ENCODE measurements around the gene PIP4K2A. TPM values are rescaled to one million over a fixed set of nuclear protein-coding genes. Genes with fewer than 3 reads are reported as not detected.
"Not testable (repeated sequence)": the region's sequence is repeated elsewhere in the genome, so short reads cannot be mapped to it uniquely, and the experiment has no call there.

PIP4K2A gene
- total and polyA plus RNA-seq, 5 donors: 10.1 to 31.7 (median 22.6) TPM

GRCh38 chr10:22719406-22720042 lies 5.1 kb upstream of the PIP4K2A start:
- Histone ChIP-seq H3K27ac (ENCODE audit: low read length) (no peak overlapping the region), H3K4me1 (ENCODE audit: control insufficient read depth, insufficient read depth, low read length) (no peaks in the 10 kb centered on the region), H3K9me3 (ENCODE audit: control insufficient read depth, low read length) (no peaks in the 10 kb centered on the region), H3K27me3 (ENCODE audit: control insufficient read depth, insufficient read depth) (no peaks in the 10 kb centered on the region), H3K4me3 (ENCODE audit: low read length) (no peak overlapping the region)
- 79% methylated on average over 3 of the region's 3 CpGs for WGBS
- ATAC-seq (no peak), DNase-seq (no peak)
- intact Hi-C loops (cut with DNase I): loop anchor here in 1 of 4 donors (10.0 kb wide), 1 partner anchor 265 kb away; no protein-coding TSS in a partner anchor

- intact Hi-C loops (cut with DNase I): loop anchor here in 1 of 4 donors (10.0 kb wide), 1 partner anchor 266 kb away; no protein-coding TSS in a partner anchor
- not testable (repeated sequence) for ATAC-seq; H3K4me1 ChIP-seq (ENCODE audit: control insufficient read depth, insufficient read depth, low read length); H3K27ac ChIP-seq (ENCODE audit: low read length); H3K4me3 ChIP-seq (ENCODE audit: low read length); H3K27me3 ChIP-seq (ENCODE audit: control insufficient read depth, insufficient read depth); H3K9me3 ChIP-seq (ENCODE audit: control insufficient read depth, low read length); DNase-seq
- 81% methylated on average over 3 of the region's 3 CpGs for WGBS
These were observed 4.3 kb upstream of the PIP4K2A start for GRCh38 chr10:22718659-22719058.

GRCh38 chr10:22717728-22718127 lies 3.4 kb upstream of the PIP4K2A start:
- DNase-seq (no peak), ATAC-seq (no peak)
- no peaks in the 10 kb centered on the region for H3K4me1 ChIP-seq (ENCODE audit: control insufficient read depth, insufficient read depth, low read length)
- 78% methylated on average over 3 of the region's 3 CpGs for WGBS
- intact Hi-C loops (cut with DNase I): loop anchor here in 1 of 4 donors (10.0 kb wide), 1 partner anchor 267 kb away; no protein-coding TSS in a partner anchor
- H3K4me3 ChIP-seq (ENCODE audit: low read length): no peak overlapping the region
- H3K27me3 ChIP-seq (ENCODE audit: control insufficient read depth, insufficient read depth): no peaks in the 10 kb centered on the region
- H3K27ac ChIP-seq (ENCODE audit: low read length): no peak overlapping the region
- no peaks in the 10 kb centered on the region for H3K9me3 ChIP-seq (ENCODE audit: control insufficient read depth, low read length)

- H3K4me1 ChIP-seq (ENCODE audit: control insufficient read depth, insufficient read depth, low read length): no peaks in the 10 kb centered on the region
- no peaks in the 10 kb centered on the region for H3K27me3 ChIP-seq (ENCODE audit: control insufficient read depth, insufficient read depth)
- no peaks in the 10 kb centered on the region for H3K9me3 ChIP-seq (ENCODE audit: control insufficient read depth, low read length)
- H3K27ac ChIP-seq (ENCODE audit: low read length): no peak overlapping the region
- no peak overlapping the region for H3K4me3 ChIP-seq (ENCODE audit: low read length)
- WGBS: 77% methylated on average over 4 of the region's 4 CpGs
- no peak for ATAC-seq
- no peak for DNase-seq
- intact Hi-C loops (cut with DNase I): loop anchor here in 1 of 4 donors (10.0 kb wide), 1 partner anchor 268 kb away; no protein-coding TSS in a partner anchor
These were observed 2.6 kb upstream of the PIP4K2A start for GRCh38 chr10:22716943-22717342.

- H3K9me3 ChIP-seq (ENCODE audit: control insufficient read depth, low read length): no peaks in the 10 kb centered on the region
- H3K27me3 ChIP-seq (ENCODE audit: control insufficient read depth, insufficient read depth): no peaks in the 10 kb centered on the region
- H3K27ac ChIP-seq (ENCODE audit: low read length): no peak overlapping the region
- 80% methylated on average over 7 of the region's 7 CpGs for WGBS
- H3K4me1 ChIP-seq (ENCODE audit: control insufficient read depth, insufficient read depth, low read length): no peaks in the 10 kb centered on the region
- ATAC-seq: no peak
- no peak for DNase-seq
- H3K4me3 ChIP-seq (ENCODE audit: low read length): no peak overlapping the region
- intact Hi-C loops (cut with DNase I): loop anchor here in 1 of 4 donors (10.0 kb wide), 1 partner anchor 270 kb away; no protein-coding TSS in a partner anchor
These were observed 880 bp upstream of the PIP4K2A start for GRCh38 chr10:22715290-22715625.

GRCh38 chr10:22713853-22714478 lies 412 bp downstream of the PIP4K2A start:
- no peaks in the 10 kb centered on the region for H3K27me3 ChIP-seq (ENCODE audit: control insufficient read depth, insufficient read depth)
- peak; percentile 36 to 57 for ATAC-seq
- H3K9me3 ChIP-seq (ENCODE audit: control insufficient read depth, low read length): no peaks in the 10 kb centered on the region
- WGBS: under 1% methylated on average over 67 of the region's 67 CpGs
- peak in 2 of 3 donors; percentile 40 to 78 for DNase-seq
- H3K4me1 ChIP-seq (ENCODE audit: control insufficient read depth, insufficient read depth, low read length): no peaks in the 10 kb centered on the region
- intact Hi-C loops (cut with DNase I): loop anchor here in 1 of 4 donors (10.0 kb wide), 1 partner anchor 271 kb away; no protein-coding TSS in a partner anchor
- H3K27ac ChIP-seq (ENCODE audit: low read length): peak overlapping the region; percentile 90
- H3K4me3 ChIP-seq (ENCODE audit: low read length): peak overlapping the region; percentile 98

- intact Hi-C loops (cut with DNase I): loop anchor here in 1 of 4 donors (10.0 kb wide), 1 partner anchor 272 kb away; no protein-coding TSS in a partner anchor
- H3K4me3 ChIP-seq (ENCODE audit: low read length): peak overlapping the region; percentile 98
- H3K27me3 ChIP-seq (ENCODE audit: control insufficient read depth, insufficient read depth): no peaks in the 10 kb centered on the region
- H3K9me3 ChIP-seq (ENCODE audit: control insufficient read depth, low read length): no peaks in the 10 kb centered on the region
- peak overlapping the region; percentile 12 for H3K27ac ChIP-seq (ENCODE audit: low read length)
- ATAC-seq: peak; percentile 37 to 58
- DNase-seq: peak; percentile 33 to 71 (median 67)
- under 1% methylated on average over 73 of the region's 73 CpGs for WGBS
- H3K4me1 ChIP-seq (ENCODE audit: control insufficient read depth, insufficient read depth, low read length): no peaks in the 10 kb centered on the region
These were observed 1.2 kb downstream of the PIP4K2A start for GRCh38 chr10:22712956-22713852.

- Histone ChIP-seq H3K4me3 (ENCODE audit: low read length) (peak overlapping the region; percentile 98), H3K27me3 (ENCODE audit: control insufficient read depth, insufficient read depth) (no peaks in the 10 kb centered on the region), H3K4me1 (ENCODE audit: control insufficient read depth, insufficient read depth, low read length) (peaks cover 2% of the 10 kb centered on the region), H3K9me3 (ENCODE audit: control insufficient read depth, low read length) (no peaks in the 10 kb centered on the region), H3K27ac (ENCODE audit: low read length) (peak overlapping the region; percentile 12)
- intact Hi-C loops (cut with DNase I): loop anchor here in 1 of 4 donors (10.0 kb wide), 1 partner anchor 272 kb away; no protein-coding TSS in a partner anchor
- WGBS: 35% methylated on average over 8 of the region's 8 CpGs
- ATAC-seq (no peak), DNase-seq (no peak)
These were observed 2.0 kb downstream of the PIP4K2A start for GRCh38 chr10:22712211-22712955.

GRCh38 chr10:22711373-22711772 lies 3.0 kb downstream of the PIP4K2A start:
- H3K9me3 ChIP-seq (ENCODE audit: control insufficient read depth, low read length): no peaks in the 10 kb centered on the region
- DNase-seq (no peak), ATAC-seq (no peak)
- intact Hi-C loops (cut with DNase I): loop anchor here in 1 of 4 donors (10.0 kb wide), 1 partner anchor 273 kb away; no protein-coding TSS in a partner anchor
- WGBS: 92% methylated on average over 3 of the region's 3 CpGs
- H3K27ac ChIP-seq (ENCODE audit: low read length): no peak overlapping the region
- H3K27me3 ChIP-seq (ENCODE audit: control insufficient read depth, insufficient read depth): no peaks in the 10 kb centered on the region
- no peak overlapping the region for H3K4me3 ChIP-seq (ENCODE audit: low read length)
- peaks cover 2% of the 10 kb centered on the region for H3K4me1 ChIP-seq (ENCODE audit: control insufficient read depth, insufficient read depth, low read length)

- 62% methylated on average over 10 of the region's 10 CpGs for WGBS
- ATAC-seq (no peak), DNase-seq (no peak)
- Histone ChIP-seq H3K4me3 (ENCODE audit: low read length) (no peak overlapping the region), H3K9me3 (ENCODE audit: control insufficient read depth, low read length) (no peaks in the 10 kb centered on the region), H3K27me3 (ENCODE audit: control insufficient read depth, insufficient read depth) (no peaks in the 10 kb centered on the region), H3K27ac (ENCODE audit: low read length) (no peak overlapping the region), H3K4me1 (ENCODE audit: control insufficient read depth, insufficient read depth, low read length) (peaks cover 4% of the 10 kb centered on the region)
- intact Hi-C loops (cut with DNase I): loop anchor here in 1 of 4 donors (10.0 kb wide), 1 partner anchor 275 kb away; no protein-coding TSS in a partner anchor
These were observed 4.1 kb downstream of the PIP4K2A start for GRCh38 chr10:22710139-22710745.

Measured in right cardiac atrium (tissue), 5 donors.